ENCODE results near the gene PLEKHM1.
"Not testable (repeated sequence)": the region's sequence is repeated elsewhere in the genome, so short reads cannot be mapped to it uniquely, and the experiment has no call there.

Gene PLEKHM1

GRCh38 chr17:45445901-45446743 lies 44.4 kb downstream of the PLEKHM1 start:
- peak; percentile 80 for DNase-seq (ENCODE audit: low read depth)
- not testable (repeated sequence) for H3K4me3 ChIP-seq (ENCODE audit: control insufficient read depth, low read depth, low read length)

- not testable (repeated sequence) for H3K4me3 ChIP-seq (ENCODE audit: control insufficient read depth, low read depth, low read length); DNase-seq (ENCODE audit: low read depth)
Observed at GRCh38 chr17:45444856-45445820, 45.4 kb downstream of the PLEKHM1 start.

GRCh38 chr17:45444301-45444700 lies 46.2 kb downstream of the PLEKHM1 start:
- DNase-seq (ENCODE audit: low read depth); H3K4me3 ChIP-seq (ENCODE audit: control insufficient read depth, low read depth, low read length): not testable (repeated sequence)

GRCh38 chr17:45443371-45444260 lies 46.9 kb downstream of the PLEKHM1 start:
- DNase-seq (ENCODE audit: low read depth); H3K4me3 ChIP-seq (ENCODE audit: control insufficient read depth, low read depth, low read length): not testable (repeated sequence)

GRCh38 chr17:45441526-45442310 lies 48.8 kb downstream of the PLEKHM1 start:
- DNase-seq (ENCODE audit: low read depth), result no peak
- TF ChIP-seq CTCF (conservative IDR thresholded peaks at IDR 0.05; ENCODE audit: control insufficient read depth, insufficient read depth, low read depth, low read length), result no peak
- no peak overlapping the region for H3K4me3 ChIP-seq (ENCODE audit: control insufficient read depth, low read depth, low read length)

GRCh38 chr17:45440839-45441515 lies 49.5 kb downstream of the PLEKHM1 start:
- H3K4me3 ChIP-seq (ENCODE audit: control insufficient read depth, low read depth, low read length); DNase-seq (ENCODE audit: low read depth): not testable (repeated sequence)

- DNase-seq (ENCODE audit: low read depth), result peak; percentile 19
- H3K4me3 ChIP-seq (ENCODE audit: control insufficient read depth, low read depth, low read length), result no peak overlapping the region
- no peak for TF ChIP-seq CTCF (conservative IDR thresholded peaks at IDR 0.05; ENCODE audit: control insufficient read depth, insufficient read depth, low read depth, low read length)
Observed at GRCh38 chr17:45440161-45440778, 50.3 kb downstream of the PLEKHM1 start.

- no peak overlapping the region for H3K4me3 ChIP-seq (ENCODE audit: control insufficient read depth, low read depth, low read length)
- no peak for DNase-seq (ENCODE audit: low read depth)
- no peak for TF ChIP-seq CTCF (conservative IDR thresholded peaks at IDR 0.05; ENCODE audit: control insufficient read depth, insufficient read depth, low read depth, low read length)
Observed at GRCh38 chr17:45438931-45439610, 51.5 kb downstream of the PLEKHM1 start.

Data from fibroblast of mammary gland (primary cell).